HUES6 (cell line): ENCODE data around the gene HSPA5.

Experiments used
- H3K27ac ChIP-seq: 2 replicates; pipeline ENCODE4 v1.7.0; 2013; ENCODE audit warnings: low read depth, mild to moderate bottlenecking, low read length, inconsistent platforms
- H3K27me3 ChIP-seq: 2 replicates; pipeline ENCODE4 v1.6.1; 2013; ENCODE audit warnings: low read length; ENCODE audit not compliant: control insufficient read depth, insufficient read depth
- H3K36me3 ChIP-seq: 2 replicates; pipeline ENCODE4 v1.6.1; 2013; ENCODE audit warnings: low read length; ENCODE audit not compliant: control insufficient read depth, insufficient read depth
- H3K4me1 ChIP-seq: 2 replicates; pipeline ENCODE4 v1.6.1; 2013; ENCODE audit warnings: low read length; ENCODE audit not compliant: control insufficient read depth, insufficient read depth
- H3K4me3 ChIP-seq: 2 replicates; pipeline ENCODE4 v1.5.1; 2013; ENCODE audit warnings: low read depth, low read length
- H3K9ac ChIP-seq: one replicate; pipeline ENCODE4 v1.6.1; 2013; ENCODE audit warnings: mild to moderate bottlenecking, low read length
- H3K9me3 ChIP-seq: 2 replicates; pipeline ENCODE4 v1.6.1; 2013; ENCODE audit warnings: low read depth, low read length; ENCODE audit not compliant: control insufficient read depth, insufficient read depth

HSPA5 gene

DNA sequence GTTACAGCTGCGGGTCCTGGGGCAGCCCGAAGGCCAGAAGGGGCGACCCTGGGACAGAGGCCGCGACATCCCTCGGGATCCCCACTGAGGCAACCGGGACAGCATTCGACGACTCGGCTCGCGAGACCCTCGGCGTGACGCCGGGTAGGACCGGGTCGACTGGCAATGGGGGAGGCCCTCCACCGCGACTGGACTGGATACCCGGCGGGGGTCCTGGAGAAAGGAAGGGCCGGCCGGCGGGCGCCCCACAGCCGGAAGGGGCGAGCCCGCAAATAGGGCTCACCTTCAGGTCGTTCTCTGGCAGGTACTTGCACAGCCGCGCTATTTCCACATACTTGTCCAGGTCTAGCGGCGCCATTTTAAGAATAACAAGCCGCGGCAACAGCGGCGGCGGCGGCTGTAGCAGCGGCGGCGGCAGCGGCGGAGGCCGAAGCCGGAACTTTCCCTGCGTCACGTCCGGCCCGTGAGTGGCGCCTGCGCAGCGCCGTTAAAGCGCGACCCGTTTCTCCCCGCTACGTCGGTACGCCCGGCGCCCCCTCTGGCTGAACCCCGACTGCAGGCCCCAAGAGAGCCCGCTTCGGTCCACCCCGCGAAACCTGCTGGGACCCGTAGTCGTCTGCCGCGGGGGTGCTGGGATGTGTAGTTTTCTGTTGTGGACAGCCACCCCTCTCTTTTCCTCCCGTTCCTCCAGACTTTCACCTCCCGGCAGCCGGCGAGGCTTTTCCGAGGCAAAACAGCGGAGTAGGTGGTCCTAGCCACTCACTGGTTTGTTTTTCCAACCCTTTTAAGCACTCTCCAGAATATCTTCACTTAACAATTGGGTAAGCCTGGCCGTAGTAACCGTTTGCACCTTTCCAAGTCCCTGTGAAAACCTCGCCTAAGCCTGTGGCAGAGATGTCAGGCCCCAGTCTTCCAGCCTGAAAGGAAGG lies 51.5 kb downstream of the HSPA5 start, which contains the start of gene PPP6C:
Gene PPP6C, minus strand, starts transcription at position 443 of the 929 bp plus-strand sequence. Its CDS starts 85 bp downstream, at position 358.
- no peaks in the 10 kb centered on the region for H3K36me3 ChIP-seq
- H3K9ac ChIP-seq: peak within 1 kb of the TSS; percentile 81
- H3K27ac ChIP-seq: peak within 1 kb of the TSS; percentile 81
- H3K9me3 ChIP-seq: no peaks in the 10 kb centered on the region
- peak within 1 kb of the TSS; percentile 90 for H3K4me3 ChIP-seq
- no peaks in the 10 kb centered on the region for H3K27me3 ChIP-seq
- peaks cover 4% of the 10 kb centered on the region; the same call in 1 of the 2 replicates for H3K4me1 ChIP-seq

DNA sequence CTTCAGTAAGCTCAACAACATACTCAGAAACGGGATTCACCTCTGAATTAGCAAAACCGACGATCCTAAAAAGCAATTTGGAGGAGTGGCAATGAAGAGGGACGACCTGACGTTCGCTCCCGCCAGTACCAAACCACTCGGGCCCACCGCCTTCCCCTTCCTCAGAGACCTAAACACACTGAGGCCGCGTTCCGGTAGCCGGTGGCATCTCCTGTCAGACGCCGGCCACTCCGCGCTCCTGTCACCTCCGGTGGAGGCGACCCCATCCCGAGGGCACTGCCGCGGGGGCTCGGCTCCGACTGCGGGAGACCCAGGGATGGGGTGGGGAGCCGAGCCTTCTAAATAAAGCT lies 52.2 kb downstream of the HSPA5 start:
- H3K9ac ChIP-seq: peak overlapping the region; percentile 81
- no peaks in the 10 kb centered on the region for H3K36me3 ChIP-seq
- H3K27ac ChIP-seq: peak overlapping the region; percentile 81
- H3K27me3 ChIP-seq: no peaks in the 10 kb centered on the region
- no peaks in the 10 kb centered on the region for H3K9me3 ChIP-seq
- H3K4me3 ChIP-seq: peak overlapping the region; percentile 90
- H3K4me1 ChIP-seq: peaks cover 4% of the 10 kb centered on the region; the same call in 1 of the 2 replicates
